Fibroblast of mammary gland (primary cell): ENCODE measurements around the gene ERVFRD-1.

Source experiments
- DNase-seq: peaks from one replicate; pipeline ENCODE4 v3.0.0-alpha.2; 2010; ENCODE audit warnings: low read depth
- H3K4me3 ChIP-seq: 2 replicates; pipeline ENCODE4 v1.5.1; 2011; ENCODE audit warnings: low read depth, mild to moderate bottlenecking, low read length, moderate library complexity; ENCODE audit not compliant: control insufficient read depth
- CTCF ChIP-seq: conservative IDR thresholded peaks from 2 replicates; pipeline ENCODE4 v1.5.1; 2011; ENCODE audit warnings: low read depth, low read length, inconsistent platforms; ENCODE audit not compliant: control insufficient read depth, insufficient read depth

ERVFRD-1 gene

GRCh38 chr6:11113038-11113437, 1.5 kb upstream of the ERVFRD-1 start:
- peak; percentile 82 for DNase-seq
- no peak overlapping the region for H3K4me3 ChIP-seq
- TF ChIP-seq CTCF, result no peak

- H3K4me3 ChIP-seq, result no peak overlapping the region
- no peak for TF ChIP-seq CTCF
- no peak for DNase-seq
These were observed 378 bp upstream of the ERVFRD-1 start for GRCh38 chr6:11111769-11112437.

GRCh38 chr6:11108726-11109125, 2.8 kb downstream of the ERVFRD-1 start:
- H3K4me3 ChIP-seq, result no peak overlapping the region
- TF ChIP-seq CTCF, result no peak
- no peak for DNase-seq

- no peak overlapping the region for H3K4me3 ChIP-seq
- no peak for DNase-seq
- no peak for TF ChIP-seq CTCF
These were observed 8.5 kb downstream of the ERVFRD-1 start for GRCh38 chr6:11103065-11103464.

GRCh38 chr6:11101417-11101816, 10.1 kb downstream of the ERVFRD-1 start:
- no peak for DNase-seq
- TF ChIP-seq CTCF, result no peak
- H3K4me3 ChIP-seq, result no peak overlapping the region

GRCh38 chr6:11098004-11098403, 13.5 kb downstream of the ERVFRD-1 start:
- DNase-seq, result no peak
- TF ChIP-seq CTCF, result no peak

GRCh38 chr6:11097476-11097875, 14.0 kb downstream of the ERVFRD-1 start:
- no peak for TF ChIP-seq CTCF
- DNase-seq, result no peak
- no peak overlapping the region for H3K4me3 ChIP-seq

More at GRCh38 chr6:11098004-11098403, 13.5 kb downstream of the ERVFRD-1 start:
- H3K4me3 ChIP-seq, result no peak overlapping the region
